ENCODE measurements around the gene RNF113B.

Gene RNF113B

GRCh38 chr13:98192008-98192407 lies 14.9 kb upstream of the RNF113B start:
- H3K4me1 ChIP-seq (ENCODE audit: control insufficient read depth, insufficient read depth, low read length, poor library complexity, severe bottlenecking) = no peaks in the 10 kb centered on the region
- no peak overlapping the region for H3K27ac ChIP-seq (ENCODE audit: insufficient read depth, low read length, poor library complexity, severe bottlenecking)
- no peak for DNase-seq
- H3K36me3 ChIP-seq (ENCODE audit: control insufficient read depth, insufficient read depth, low read length) = no peaks in the 10 kb centered on the region
- H3K27me3 ChIP-seq (replicated peaks; ENCODE audit: control insufficient read depth, insufficient read depth, low read length, poor library complexity, severe bottlenecking) = no peaks in the 10 kb centered on the region
- H3K9me3 ChIP-seq (ENCODE audit: control insufficient read depth, low read length) = no peaks in the 10 kb centered on the region
- no peak overlapping the region for H3K4me3 ChIP-seq (ENCODE audit: insufficient read depth, low read depth, low read length, poor library complexity, severe bottlenecking)

- no peaks in the 10 kb centered on the region for H3K9me3 ChIP-seq (ENCODE audit: control insufficient read depth, low read length)
- H3K27me3 ChIP-seq (replicated peaks; ENCODE audit: control insufficient read depth, insufficient read depth, low read length, poor library complexity, severe bottlenecking) = no peaks in the 10 kb centered on the region
- DNase-seq = no peak
- H3K4me3 ChIP-seq (ENCODE audit: insufficient read depth, low read depth, low read length, poor library complexity, severe bottlenecking) = no peak overlapping the region
- H3K36me3 ChIP-seq (ENCODE audit: control insufficient read depth, insufficient read depth, low read length) = no peaks in the 10 kb centered on the region
- H3K4me1 ChIP-seq (ENCODE audit: control insufficient read depth, insufficient read depth, low read length, poor library complexity, severe bottlenecking) = no peaks in the 10 kb centered on the region
- no peak overlapping the region for H3K27ac ChIP-seq (ENCODE audit: insufficient read depth, low read length, poor library complexity, severe bottlenecking)
Observed at GRCh38 chr13:98190889-98191444, 13.9 kb upstream of the RNF113B start.

GRCh38 chr13:98189841-98190505 lies 12.9 kb upstream of the RNF113B start:
- no peaks in the 10 kb centered on the region for H3K36me3 ChIP-seq (ENCODE audit: control insufficient read depth, insufficient read depth, low read length)
- no peaks in the 10 kb centered on the region for H3K9me3 ChIP-seq (ENCODE audit: control insufficient read depth, low read length)
- H3K27me3 ChIP-seq (replicated peaks; ENCODE audit: control insufficient read depth, insufficient read depth, low read length, poor library complexity, severe bottlenecking) = no peaks in the 10 kb centered on the region
- H3K4me1 ChIP-seq (ENCODE audit: control insufficient read depth, insufficient read depth, low read length, poor library complexity, severe bottlenecking) = no peaks in the 10 kb centered on the region
- DNase-seq = no peak
- H3K4me3 ChIP-seq (ENCODE audit: insufficient read depth, low read depth, low read length, poor library complexity, severe bottlenecking) = no peak overlapping the region
- no peak overlapping the region for H3K27ac ChIP-seq (ENCODE audit: insufficient read depth, low read length, poor library complexity, severe bottlenecking)

- Histone ChIP-seq H3K4me1 (ENCODE audit: control insufficient read depth, insufficient read depth, low read length, poor library complexity, severe bottlenecking) (no peaks in the 10 kb centered on the region), H3K9me3 (ENCODE audit: control insufficient read depth, low read length) (no peaks in the 10 kb centered on the region), H3K4me3 (ENCODE audit: insufficient read depth, low read depth, low read length, poor library complexity, severe bottlenecking) (no peak overlapping the region), H3K36me3 (ENCODE audit: control insufficient read depth, insufficient read depth, low read length) (no peaks in the 10 kb centered on the region), H3K27ac (ENCODE audit: insufficient read depth, low read length, poor library complexity, severe bottlenecking) (no peak overlapping the region), H3K27me3 (replicated peaks; ENCODE audit: control insufficient read depth, insufficient read depth, low read length, poor library complexity, severe bottlenecking) (no peaks in the 10 kb centered on the region)
- no peak for DNase-seq
Observed at GRCh38 chr13:98188544-98189166, 11.6 kb upstream of the RNF113B start.

GRCh38 chr13:98187965-98188261 lies 10.8 kb upstream of the RNF113B start:
- H3K4me3 ChIP-seq (ENCODE audit: insufficient read depth, low read depth, low read length, poor library complexity, severe bottlenecking) = no peak overlapping the region
- DNase-seq = no peak
- H3K9me3 ChIP-seq (ENCODE audit: control insufficient read depth, low read length) = no peaks in the 10 kb centered on the region
- no peaks in the 10 kb centered on the region for H3K36me3 ChIP-seq (ENCODE audit: control insufficient read depth, insufficient read depth, low read length)
- no peaks in the 10 kb centered on the region for H3K27me3 ChIP-seq (replicated peaks; ENCODE audit: control insufficient read depth, insufficient read depth, low read length, poor library complexity, severe bottlenecking)
- no peaks in the 10 kb centered on the region for H3K4me1 ChIP-seq (ENCODE audit: control insufficient read depth, insufficient read depth, low read length, poor library complexity, severe bottlenecking)
- no peak overlapping the region for H3K27ac ChIP-seq (ENCODE audit: insufficient read depth, low read length, poor library complexity, severe bottlenecking)

- Histone ChIP-seq H3K9me3 (ENCODE audit: control insufficient read depth, low read length) (no peaks in the 10 kb centered on the region), H3K4me3 (ENCODE audit: insufficient read depth, low read depth, low read length, poor library complexity, severe bottlenecking) (no peak overlapping the region), H3K27ac (ENCODE audit: insufficient read depth, low read length, poor library complexity, severe bottlenecking) (no peak overlapping the region), H3K27me3 (replicated peaks; ENCODE audit: control insufficient read depth, insufficient read depth, low read length, poor library complexity, severe bottlenecking) (no peaks in the 10 kb centered on the region), H3K4me1 (ENCODE audit: control insufficient read depth, insufficient read depth, low read length, poor library complexity, severe bottlenecking) (no peaks in the 10 kb centered on the region), H3K36me3 (ENCODE audit: control insufficient read depth, insufficient read depth, low read length) (no peaks in the 10 kb centered on the region)
- no peak for DNase-seq
Observed at GRCh38 chr13:98187155-98187964, 10.3 kb upstream of the RNF113B start.

- no peaks in the 10 kb centered on the region for H3K9me3 ChIP-seq (ENCODE audit: control insufficient read depth, low read length)
- no peak overlapping the region for H3K4me3 ChIP-seq (ENCODE audit: insufficient read depth, low read depth, low read length, poor library complexity, severe bottlenecking)
- H3K27me3 ChIP-seq (replicated peaks; ENCODE audit: control insufficient read depth, insufficient read depth, low read length, poor library complexity, severe bottlenecking) = no peaks in the 10 kb centered on the region
- no peaks in the 10 kb centered on the region for H3K4me1 ChIP-seq (ENCODE audit: control insufficient read depth, insufficient read depth, low read length, poor library complexity, severe bottlenecking)
- no peak for DNase-seq
- no peak overlapping the region for H3K27ac ChIP-seq (ENCODE audit: insufficient read depth, low read length, poor library complexity, severe bottlenecking)
- H3K36me3 ChIP-seq (ENCODE audit: control insufficient read depth, insufficient read depth, low read length) = no peaks in the 10 kb centered on the region
Observed at GRCh38 chr13:98184792-98185191, 7.7 kb upstream of the RNF113B start.

GRCh38 chr13:98182589-98182988 lies 5.5 kb upstream of the RNF113B start:
- H3K4me3 ChIP-seq (ENCODE audit: insufficient read depth, low read depth, low read length, poor library complexity, severe bottlenecking) = no peak overlapping the region
- no peaks in the 10 kb centered on the region for H3K9me3 ChIP-seq (ENCODE audit: control insufficient read depth, low read length)
- no peaks in the 10 kb centered on the region for H3K36me3 ChIP-seq (ENCODE audit: control insufficient read depth, insufficient read depth, low read length)

GRCh38 chr13:98182153-98182552 lies 5.1 kb upstream of the RNF113B start:
- no peak overlapping the region for H3K27ac ChIP-seq (ENCODE audit: insufficient read depth, low read length, poor library complexity, severe bottlenecking)
- H3K36me3 ChIP-seq (ENCODE audit: control insufficient read depth, insufficient read depth, low read length) = no peaks in the 10 kb centered on the region
- H3K4me1 ChIP-seq (ENCODE audit: control insufficient read depth, insufficient read depth, low read length, poor library complexity, severe bottlenecking) = no peaks in the 10 kb centered on the region
- H3K9me3 ChIP-seq (ENCODE audit: control insufficient read depth, low read length) = no peaks in the 10 kb centered on the region
- no peak for DNase-seq
- H3K27me3 ChIP-seq (replicated peaks; ENCODE audit: control insufficient read depth, insufficient read depth, low read length, poor library complexity, severe bottlenecking) = no peaks in the 10 kb centered on the region
- H3K4me3 ChIP-seq (ENCODE audit: insufficient read depth, low read depth, low read length, poor library complexity, severe bottlenecking) = no peak overlapping the region

More at GRCh38 chr13:98182589-98182988, 5.5 kb upstream of the RNF113B start:
- no peak for DNase-seq
- no peak overlapping the region for H3K27ac ChIP-seq (ENCODE audit: insufficient read depth, low read length, poor library complexity, severe bottlenecking)
- no peaks in the 10 kb centered on the region for H3K4me1 ChIP-seq (ENCODE audit: control insufficient read depth, insufficient read depth, low read length, poor library complexity, severe bottlenecking)
- no peaks in the 10 kb centered on the region for H3K27me3 ChIP-seq (replicated peaks; ENCODE audit: control insufficient read depth, insufficient read depth, low read length, poor library complexity, severe bottlenecking)
